HepG2 (cell line): ENCODE data around the gene CRIM1. TPM values are rescaled to one million over a fixed set of nuclear protein-coding genes. Genes with fewer than 3 reads are reported as not detected.
A peak's percentile ranks its signal among the peaks of the same experiment; 100 is the strongest.

Source experiments
- ASH2L ChIP-seq: fragments of 300-600, 200-600 bp; sonication (generic); IDR thresholded peaks from 2 replicates; pipeline ENCODE4 v1.7.0; 2017; ENCODE audit warnings: low read depth, mild to moderate bottlenecking, moderate library complexity, mixed read lengths, low read length; ENCODE audit not compliant: insufficient read length
- ATF7 ChIP-seq, 2 experiments: fragments of 450-650 bp in 1 of 2; sonication (generic) in 1 of 2; formaldehyde crosslinking in 1 of 2; IDR thresholded peaks; 2 replicates each; pipeline versions ENCODE4 v1.4.0 to v1.6.1; 2016 to 2020; ENCODE audit warnings: antibody characterized with exemption in 1 of 2, mild to moderate bottlenecking in 1 of 2, missing genetic modification reagents in 1 of 2
- MXI1 ChIP-seq: IDR thresholded peaks from 3 replicates; pipeline ENCODE4 v1.6.1; 2012; ENCODE audit warnings: low read depth, low read length, inconsistent platforms, borderline replicate concordance
- ZMYM2 ChIP-seq: sonication (generic); formaldehyde crosslinking; IDR thresholded peaks from 2 replicates; pipeline ENCODE4 v1.8.0; 2022; ENCODE audit warnings: mild to moderate bottlenecking, missing genetic modification reagents
- ZNF432 ChIP-seq: sonication (generic); formaldehyde crosslinking; IDR thresholded peaks from 2 replicates; pipeline ENCODE4 v1.5.0; 2020; ENCODE audit warnings: missing genetic modification reagents, mild to moderate bottlenecking, borderline replicate concordance
- ZNF468 ChIP-seq: sonication (generic); formaldehyde crosslinking; IDR thresholded peaks from 2 replicates; pipeline ENCODE4 v1.8.0; 2022; ENCODE audit warnings: mild to moderate bottlenecking, moderate library complexity, missing genetic modification reagents
- ZNF501 ChIP-seq: sonication (generic); formaldehyde crosslinking; IDR thresholded peaks from 2 replicates; pipeline ENCODE4 v1.5.1; 2020; ENCODE audit warnings: mild to moderate bottlenecking, moderate library complexity, missing genetic modification reagents
- ZNF746 ChIP-seq: sonication (generic); formaldehyde crosslinking; IDR thresholded peaks from 2 replicates; pipeline ENCODE4 v1.8.0; 2022; ENCODE audit warnings: mild to moderate bottlenecking, missing genetic modification reagents
- ZSCAN22 ChIP-seq: sonication (generic); formaldehyde crosslinking; IDR thresholded peaks from 2 replicates; pipeline ENCODE4 v1.4.0; 2020; ENCODE audit warnings: mild to moderate bottlenecking, missing genetic modification reagents
- polyA plus RNA-seq, 8 experiments: library from polyadenylated mRNA; depleted of rRNA in 3 of 8; stranded (reverse) in 7 of 8; unstranded in 1 of 8; fragments of >200 nt; fragmentation: Illumina TruSeq in 4 of 8; extraction: Trizol in 4 of 8; gene quantifications; 2 replicates each; pipeline versions ENCODE4 v1.2.1 to v1.2.3, GENCODE V29; 2011 to 2016; ENCODE audit warnings: low read depth in 4 of 8, missing spikeins in 1 of 8, mixed read lengths in 1 of 8; ENCODE audit not compliant: insufficient read depth in 1 of 8
- total RNA-seq, 5 experiments: library from RNA; depleted of rRNA; stranded (reverse); fragments of >200 nt; fragmentation: Illumina TruSeq; extraction: Trizol; gene quantifications; 2 replicates each; pipeline ENCODE4 v1.2.3, GENCODE V29; 2016; ENCODE audit warnings: low read depth in 1 of 5
- TF ChIP-seq, protein P1 (sequence below): sonication (generic); formaldehyde crosslinking; IDR thresholded peaks from 2 replicates; pipeline ENCODE4 v1.5.1; 2020; ENCODE audit warnings: missing genetic modification reagents, mild to moderate bottlenecking, borderline replicate concordance
- TF ChIP-seq, protein P2 (sequence below): sonication (generic); formaldehyde crosslinking; IDR thresholded peaks from 2 replicates; pipeline ENCODE4 v1.8.0; 2022; ENCODE audit warnings: mild to moderate bottlenecking, missing genetic modification reagents
- TF ChIP-seq, protein P3 (sequence below), 2 experiments: fragments of 450-650 bp in 1 of 2; sonication (generic) in 1 of 2; formaldehyde crosslinking; IDR thresholded peaks; 2 replicates each; pipeline versions ENCODE4 v1.5.0 to v1.8.0; 2020 to 2022; ENCODE audit warnings: mild to moderate bottlenecking in 1 of 2, missing genetic modification reagents in 1 of 2
- TF ChIP-seq, protein P4 (sequence below): sonication (generic); formaldehyde crosslinking; IDR thresholded peaks from 2 replicates; pipeline ENCODE4 v1.4.0; 2020; ENCODE audit warnings: missing genetic modification reagents, low read depth, mild to moderate bottlenecking, borderline replicate concordance

CRIM1 gene
- total and polyA plus RNA-seq, 2 of the 13 experiments (the other 11 are each of a cell fraction or from before 2014, with no cell fraction given) = 39.1 to 69.9 TPM

DNA sequence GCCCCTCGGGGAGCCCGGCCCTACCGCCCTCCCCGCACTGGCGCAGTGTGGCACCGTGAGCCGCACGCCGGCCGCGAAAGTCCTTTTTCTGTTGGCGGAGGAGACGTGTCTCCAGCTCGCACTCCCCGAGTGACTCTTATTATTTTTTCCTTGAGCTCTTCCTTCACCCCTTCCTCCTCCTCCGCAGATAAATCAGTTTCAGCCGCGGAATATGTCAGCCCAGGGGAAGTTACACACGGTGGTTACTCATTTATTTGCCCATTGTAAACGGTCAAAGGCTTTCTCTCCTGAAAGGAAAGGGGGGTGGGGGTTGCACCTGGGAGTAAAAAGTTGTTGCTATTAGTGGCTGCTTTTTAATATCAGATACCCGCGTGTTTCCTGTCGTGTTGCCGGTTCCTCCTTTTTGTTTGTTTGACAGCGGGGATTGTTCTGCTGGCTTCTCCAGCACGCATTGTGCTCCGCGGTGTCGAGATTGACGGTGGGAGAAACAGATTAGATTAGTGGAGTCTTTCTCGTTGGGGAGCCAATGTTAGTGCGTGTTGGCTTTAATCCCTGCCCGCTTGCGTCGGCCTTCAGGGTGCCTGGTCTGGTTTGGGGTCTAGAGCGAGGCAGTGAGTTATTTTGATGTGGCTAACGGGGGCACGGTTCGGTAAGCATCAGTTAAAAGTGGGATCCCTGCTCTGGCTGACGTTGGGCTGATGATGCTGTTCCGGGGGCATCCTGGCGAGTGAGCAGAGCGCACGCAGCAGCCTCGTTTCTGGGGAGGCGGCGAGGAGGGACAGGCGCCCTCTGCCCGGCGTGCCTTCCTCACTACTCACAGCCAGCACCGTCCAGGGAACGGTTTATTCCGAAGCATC, 1.6 kb downstream of the CRIM1 start (continued):
- TF ChIP-seq, protein P1, sequence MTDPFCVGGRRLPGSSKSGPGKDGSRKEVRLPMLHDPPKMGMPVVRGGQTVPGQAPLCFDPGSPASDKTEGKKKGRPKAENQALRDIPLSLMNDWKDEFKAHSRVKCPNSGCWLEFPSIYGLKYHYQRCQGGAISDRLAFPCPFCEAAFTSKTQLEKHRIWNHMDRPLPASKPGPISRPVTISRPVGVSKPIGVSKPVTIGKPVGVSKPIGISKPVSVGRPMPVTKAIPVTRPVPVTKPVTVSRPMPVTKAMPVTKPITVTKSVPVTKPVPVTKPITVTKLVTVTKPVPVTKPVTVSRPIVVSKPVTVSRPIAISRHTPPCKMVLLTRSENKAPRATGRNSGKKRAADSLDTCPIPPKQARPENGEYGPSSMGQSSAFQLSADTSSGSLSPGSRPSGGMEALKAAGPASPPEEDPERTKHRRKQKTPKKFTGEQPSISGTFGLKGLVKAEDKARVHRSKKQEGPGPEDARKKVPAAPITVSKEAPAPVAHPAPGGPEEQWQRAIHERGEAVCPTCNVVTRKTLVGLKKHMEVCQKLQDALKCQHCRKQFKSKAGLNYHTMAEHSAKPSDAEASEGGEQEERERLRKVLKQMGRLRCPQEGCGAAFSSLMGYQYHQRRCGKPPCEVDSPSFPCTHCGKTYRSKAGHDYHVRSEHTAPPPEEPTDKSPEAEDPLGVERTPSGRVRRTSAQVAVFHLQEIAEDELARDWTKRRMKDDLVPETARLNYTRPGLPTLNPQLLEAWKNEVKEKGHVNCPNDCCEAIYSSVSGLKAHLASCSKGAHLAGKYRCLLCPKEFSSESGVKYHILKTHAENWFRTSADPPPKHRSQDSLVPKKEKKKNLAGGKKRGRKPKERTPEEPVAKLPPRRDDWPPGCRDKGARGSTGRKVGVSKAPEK (CRISPR knock-in tag) = no peak
- TF ChIP-seq ZNF501 (CRISPR knock-in tag) = peak; percentile 44; the same call in 1 of the 2 replicates
- peak; percentile 63; the same call in 1 of the 3 replicates for TF ChIP-seq MXI1
- TF ChIP-seq ZNF468 (CRISPR knock-in tag) = no peak
- TF ChIP-seq ATF7 (IDR thresholded peaks at IDR 0.05) = no peak
- TF ChIP-seq ATF7 (CRISPR knock-in tag; IDR thresholded peaks at IDR 0.05) = no peak
- TF ChIP-seq, protein P2, sequence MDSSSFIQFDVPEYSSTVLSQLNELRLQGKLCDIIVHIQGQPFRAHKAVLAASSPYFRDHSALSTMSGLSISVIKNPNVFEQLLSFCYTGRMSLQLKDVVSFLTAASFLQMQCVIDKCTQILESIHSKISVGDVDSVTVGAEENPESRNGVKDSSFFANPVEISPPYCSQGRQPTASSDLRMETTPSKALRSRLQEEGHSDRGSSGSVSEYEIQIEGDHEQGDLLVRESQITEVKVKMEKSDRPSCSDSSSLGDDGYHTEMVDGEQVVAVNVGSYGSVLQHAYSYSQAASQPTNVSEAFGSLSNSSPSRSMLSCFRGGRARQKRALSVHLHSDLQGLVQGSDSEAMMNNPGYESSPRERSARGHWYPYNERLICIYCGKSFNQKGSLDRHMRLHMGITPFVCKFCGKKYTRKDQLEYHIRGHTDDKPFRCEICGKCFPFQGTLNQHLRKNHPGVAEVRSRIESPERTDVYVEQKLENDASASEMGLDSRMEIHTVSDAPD (CRISPR knock-in tag) = peak; percentile 79; the same call in 1 of the 2 replicates
- 0 out of 2 replicates have a peak, but pooled peaks have one; percentile 31 for TF ChIP-seq ZMYM2 (CRISPR knock-in tag)
- no peak for TF ChIP-seq ZSCAN22 (CRISPR knock-in tag)
- peak; percentile 31 for TF ChIP-seq ASH2L
- TF ChIP-seq ZNF746 (CRISPR knock-in tag) = no peak
- no peak for TF ChIP-seq ZNF432 (CRISPR knock-in tag)
- TF ChIP-seq, protein P3, sequence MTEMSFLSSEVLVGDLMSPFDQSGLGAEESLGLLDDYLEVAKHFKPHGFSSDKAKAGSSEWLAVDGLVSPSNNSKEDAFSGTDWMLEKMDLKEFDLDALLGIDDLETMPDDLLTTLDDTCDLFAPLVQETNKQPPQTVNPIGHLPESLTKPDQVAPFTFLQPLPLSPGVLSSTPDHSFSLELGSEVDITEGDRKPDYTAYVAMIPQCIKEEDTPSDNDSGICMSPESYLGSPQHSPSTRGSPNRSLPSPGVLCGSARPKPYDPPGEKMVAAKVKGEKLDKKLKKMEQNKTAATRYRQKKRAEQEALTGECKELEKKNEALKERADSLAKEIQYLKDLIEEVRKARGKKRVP (CRISPR knock-in tag; IDR thresholded peaks at IDR 0.05) = peak in 1 of 2 experiments; percentile 36; a peak in 1 of 4 replicates
- TF ChIP-seq, protein P4, sequence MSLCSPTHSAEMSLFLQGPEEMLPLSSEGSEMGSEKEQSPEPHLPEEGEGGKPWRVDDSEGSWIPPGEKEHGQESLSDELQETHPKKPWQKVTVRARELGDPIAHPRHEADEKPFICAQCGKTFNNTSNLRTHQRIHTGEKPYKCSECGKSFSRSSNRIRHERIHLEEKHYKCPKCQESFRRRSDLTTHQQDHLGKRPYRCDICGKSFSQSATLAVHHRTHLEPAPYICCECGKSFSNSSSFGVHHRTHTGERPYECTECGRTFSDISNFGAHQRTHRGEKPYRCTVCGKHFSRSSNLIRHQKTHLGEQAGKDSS (CRISPR knock-in tag) = peak; percentile 86; the same call in 1 of the 2 replicates
